ENCODE measurements around the gene TRIM62. TPM values are rescaled to one million over a fixed set of nuclear protein-coding genes. Genes with fewer than 3 reads are reported as not detected.

The TRIM62 gene
- total and polyA plus RNA-seq, 2 experiments from 2014 or later, result 2.9 to 18.9 TPM

DNA sequence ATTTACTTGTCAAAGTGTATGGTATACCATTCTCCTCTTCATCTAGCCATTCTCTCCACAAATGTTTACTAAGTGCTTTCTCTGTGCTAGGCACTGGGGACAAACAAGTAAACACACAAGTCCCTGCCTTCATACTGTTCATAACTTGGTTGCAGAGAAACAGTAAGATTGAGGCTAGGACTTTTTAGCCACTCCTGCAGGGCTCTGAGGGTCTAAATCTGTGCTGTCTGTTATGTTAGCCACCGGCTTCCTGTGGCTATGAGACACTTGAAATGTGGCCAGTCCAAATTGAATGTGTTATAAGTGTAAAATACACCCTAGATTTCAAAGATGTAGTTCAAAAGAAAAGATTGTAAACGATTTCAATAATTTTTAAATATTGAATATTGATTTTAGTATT is 50.7 kb downstream of the TRIM62 start:
- Histone ChIP-seq H3K27ac (ENCODE audit: low read depth) (no peak overlapping the region), H3K27me3 (ENCODE audit: insufficient read depth) (no peaks in the 10 kb centered on the region), H3K4me2 (no peak overlapping the region), H3K4me3 (no peak overlapping the region), H3K79me2 (replicated peaks; ENCODE audit: insufficient read depth) (no peaks in the 10 kb centered on the region), H3K4me1 (ENCODE audit: insufficient read depth) (peaks cover 23% of the 10 kb centered on the region), H3F3A (replicated peaks; ENCODE audit: low read depth) (no peaks in the 10 kb centered on the region; the same call in 1 of the 2 replicates), H4K20me1 (replicated peaks; ENCODE audit: insufficient read depth) (no peaks in the 10 kb centered on the region), H3K9me2 (ENCODE audit: insufficient read depth) (peaks cover 3% of the 10 kb centered on the region; the same call in 1 of the 2 replicates), H2AFZ (no peak overlapping the region), H3K36me3 (ENCODE audit: insufficient read depth) (no peaks in the 10 kb centered on the region)
- Mint-ChIP-seq H3K9me3 (no peaks in the 10 kb centered on the region), H3K36me3 (ENCODE audit: low read depth) (no peaks in the 10 kb centered on the region; the same call in 2 of the 3 replicates), H3K4me1 (peaks cover 13% of the 10 kb centered on the region), H3K27ac (no peak overlapping the region), H3K27me3 (ENCODE audit: insufficient read depth, low read depth, poor library complexity) (peaks cover 8% of the 10 kb centered on the region), H3K4me3 (no peak overlapping the region)
- ATAC-seq, result no peak
- no peak for DNase-seq (ENCODE audit: low spot score)
- TF ChIP-seq, protein P1, sequence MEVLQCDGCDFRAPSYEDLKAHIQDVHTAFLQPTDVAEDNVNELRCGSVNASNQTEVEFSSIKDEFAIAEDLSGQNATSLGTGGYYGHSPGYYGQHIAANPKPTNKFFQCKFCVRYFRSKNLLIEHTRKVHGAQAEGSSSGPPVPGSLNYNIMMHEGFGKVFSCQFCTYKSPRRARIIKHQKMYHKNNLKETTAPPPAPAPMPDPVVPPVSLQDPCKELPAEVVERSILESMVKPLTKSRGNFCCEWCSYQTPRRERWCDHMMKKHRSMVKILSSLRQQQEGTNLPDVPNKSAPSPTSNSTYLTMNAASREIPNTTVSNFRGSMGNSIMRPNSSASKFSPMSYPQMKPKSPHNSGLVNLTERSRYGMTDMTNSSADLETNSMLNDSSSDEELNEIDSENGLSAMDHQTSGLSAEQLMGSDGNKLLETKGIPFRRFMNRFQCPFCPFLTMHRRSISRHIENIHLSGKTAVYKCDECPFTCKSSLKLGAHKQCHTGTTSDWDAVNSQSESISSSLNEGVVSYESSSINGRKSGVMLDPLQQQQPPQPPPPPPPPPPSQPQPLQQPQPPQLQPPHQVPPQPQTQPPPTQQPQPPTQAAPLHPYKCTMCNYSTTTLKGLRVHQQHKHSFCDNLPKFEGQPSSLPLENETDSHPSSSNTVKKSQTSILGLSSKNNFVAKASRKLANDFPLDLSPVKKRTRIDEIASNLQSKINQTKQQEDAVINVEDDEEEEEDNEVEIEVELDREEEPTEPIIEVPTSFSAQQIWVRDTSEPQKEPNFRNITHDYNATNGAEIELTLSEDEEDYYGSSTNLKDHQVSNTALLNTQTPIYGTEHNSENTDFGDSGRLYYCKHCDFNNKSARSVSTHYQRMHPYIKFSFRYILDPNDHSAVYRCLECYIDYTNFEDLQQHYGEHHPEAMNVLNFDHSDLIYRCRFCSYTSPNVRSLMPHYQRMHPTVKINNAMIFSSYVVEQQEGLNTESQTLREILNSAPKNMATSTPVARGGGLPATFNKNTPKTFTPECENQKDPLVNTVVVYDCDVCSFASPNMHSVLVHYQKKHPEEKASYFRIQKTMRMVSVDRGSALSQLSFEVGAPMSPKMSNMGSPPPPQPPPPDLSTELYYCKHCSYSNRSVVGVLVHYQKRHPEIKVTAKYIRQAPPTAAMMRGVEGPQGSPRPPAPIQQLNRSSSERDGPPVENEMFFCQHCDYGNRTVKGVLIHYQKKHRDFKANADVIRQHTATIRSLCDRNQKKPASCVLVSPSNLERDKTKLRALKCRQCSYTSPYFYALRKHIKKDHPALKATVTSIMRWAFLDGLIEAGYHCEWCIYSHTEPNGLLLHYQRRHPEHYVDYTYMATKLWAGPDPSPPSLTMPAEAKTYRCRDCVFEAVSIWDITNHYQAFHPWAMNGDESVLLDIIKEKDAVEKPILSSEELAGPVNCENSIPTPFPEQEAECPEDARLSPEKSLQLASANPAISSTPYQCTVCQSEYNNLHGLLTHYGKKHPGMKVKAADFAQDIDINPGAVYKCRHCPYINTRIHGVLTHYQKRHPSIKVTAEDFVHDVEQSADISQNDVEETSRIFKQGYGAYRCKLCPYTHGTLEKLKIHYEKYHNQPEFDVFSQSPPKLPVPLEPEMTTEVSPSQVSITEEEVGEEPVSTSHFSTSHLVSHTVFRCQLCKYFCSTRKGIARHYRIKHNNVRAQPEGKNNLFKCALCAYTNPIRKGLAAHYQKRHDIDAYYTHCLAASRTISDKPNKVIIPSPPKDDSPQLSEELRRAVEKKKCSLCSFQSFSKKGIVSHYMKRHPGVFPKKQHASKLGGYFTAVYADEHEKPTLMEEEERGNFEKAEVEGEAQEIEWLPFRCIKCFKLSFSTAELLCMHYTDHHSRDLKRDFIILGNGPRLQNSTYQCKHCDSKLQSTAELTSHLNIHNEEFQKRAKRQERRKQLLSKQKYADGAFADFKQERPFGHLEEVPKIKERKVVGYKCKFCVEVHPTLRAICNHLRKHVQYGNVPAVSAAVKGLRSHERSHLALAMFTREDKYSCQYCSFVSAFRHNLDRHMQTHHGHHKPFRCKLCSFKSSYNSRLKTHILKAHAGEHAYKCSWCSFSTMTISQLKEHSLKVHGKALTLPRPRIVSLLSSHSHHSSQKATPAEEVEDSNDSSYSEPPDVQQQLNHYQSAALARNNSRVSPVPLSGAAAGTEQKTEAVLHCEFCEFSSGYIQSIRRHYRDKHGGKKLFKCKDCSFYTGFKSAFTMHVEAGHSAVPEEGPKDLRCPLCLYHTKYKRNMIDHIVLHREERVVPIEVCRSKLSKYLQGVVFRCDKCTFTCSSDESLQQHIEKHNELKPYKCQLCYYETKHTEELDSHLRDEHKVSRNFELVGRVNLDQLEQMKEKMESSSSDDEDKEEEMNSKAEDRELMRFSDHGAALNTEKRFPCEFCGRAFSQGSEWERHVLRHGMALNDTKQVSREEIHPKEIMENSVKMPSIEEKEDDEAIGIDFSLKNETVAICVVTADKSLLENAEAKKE (CRISPR knock-in tag; IDR thresholded peaks at IDR 0.05), result no peak
- no peak for TF ChIP-seq JUNB (IDR thresholded peaks at IDR 0.05; ENCODE audit: unreplicated experiment)
- TF ChIP-seq EZH2phosphoT487 (IDR thresholded peaks at IDR 0.05; ENCODE audit: unreplicated experiment), result no peak
- TF ChIP-seq STAT1 (IDR thresholded peaks at IDR 0.05; ENCODE audit: unreplicated experiment), result no peak
- TF ChIP-seq ZNF331 (CRISPR knock-in tag; IDR thresholded peaks at IDR 0.05; ENCODE audit: low read depth), result no peak
- TF ChIP-seq, protein P2, sequence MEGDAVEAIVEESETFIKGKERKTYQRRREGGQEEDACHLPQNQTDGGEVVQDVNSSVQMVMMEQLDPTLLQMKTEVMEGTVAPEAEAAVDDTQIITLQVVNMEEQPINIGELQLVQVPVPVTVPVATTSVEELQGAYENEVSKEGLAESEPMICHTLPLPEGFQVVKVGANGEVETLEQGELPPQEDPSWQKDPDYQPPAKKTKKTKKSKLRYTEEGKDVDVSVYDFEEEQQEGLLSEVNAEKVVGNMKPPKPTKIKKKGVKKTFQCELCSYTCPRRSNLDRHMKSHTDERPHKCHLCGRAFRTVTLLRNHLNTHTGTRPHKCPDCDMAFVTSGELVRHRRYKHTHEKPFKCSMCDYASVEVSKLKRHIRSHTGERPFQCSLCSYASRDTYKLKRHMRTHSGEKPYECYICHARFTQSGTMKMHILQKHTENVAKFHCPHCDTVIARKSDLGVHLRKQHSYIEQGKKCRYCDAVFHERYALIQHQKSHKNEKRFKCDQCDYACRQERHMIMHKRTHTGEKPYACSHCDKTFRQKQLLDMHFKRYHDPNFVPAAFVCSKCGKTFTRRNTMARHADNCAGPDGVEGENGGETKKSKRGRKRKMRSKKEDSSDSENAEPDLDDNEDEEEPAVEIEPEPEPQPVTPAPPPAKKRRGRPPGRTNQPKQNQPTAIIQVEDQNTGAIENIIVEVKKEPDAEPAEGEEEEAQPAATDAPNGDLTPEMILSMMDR (conservative IDR thresholded peaks at IDR 0.05; ENCODE audit: low read depth in 2 of 2), result no peak
- TF ChIP-seq NANOG (IDR thresholded peaks at IDR 0.05; ENCODE audit: borderline replicate concordance), result no peak
- TF ChIP-seq, protein P3, sequence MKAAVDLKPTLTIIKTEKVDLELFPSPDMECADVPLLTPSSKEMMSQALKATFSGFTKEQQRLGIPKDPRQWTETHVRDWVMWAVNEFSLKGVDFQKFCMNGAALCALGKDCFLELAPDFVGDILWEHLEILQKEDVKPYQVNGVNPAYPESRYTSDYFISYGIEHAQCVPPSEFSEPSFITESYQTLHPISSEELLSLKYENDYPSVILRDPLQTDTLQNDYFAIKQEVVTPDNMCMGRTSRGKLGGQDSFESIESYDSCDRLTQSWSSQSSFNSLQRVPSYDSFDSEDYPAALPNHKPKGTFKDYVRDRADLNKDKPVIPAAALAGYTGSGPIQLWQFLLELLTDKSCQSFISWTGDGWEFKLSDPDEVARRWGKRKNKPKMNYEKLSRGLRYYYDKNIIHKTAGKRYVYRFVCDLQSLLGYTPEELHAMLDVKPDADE (IDR thresholded peaks at IDR 0.05), result no peak
- TF ChIP-seq ZNF114 (CRISPR knock-in tag; IDR thresholded peaks at IDR 0.05), result no peak
- no peak for TF ChIP-seq POLR2AphosphoS5 (IDR thresholded peaks at IDR 0.05; ENCODE audit: low read depth)
- no peak for TF ChIP-seq CREB1 (CRISPR knock-in tag; IDR thresholded peaks at IDR 0.05; ENCODE audit: low read depth)
- no peak for TF ChIP-seq EZH2 (IDR thresholded peaks at IDR 0.05; ENCODE audit: low read depth, unreplicated experiment)
- TF ChIP-seq, protein P4, sequence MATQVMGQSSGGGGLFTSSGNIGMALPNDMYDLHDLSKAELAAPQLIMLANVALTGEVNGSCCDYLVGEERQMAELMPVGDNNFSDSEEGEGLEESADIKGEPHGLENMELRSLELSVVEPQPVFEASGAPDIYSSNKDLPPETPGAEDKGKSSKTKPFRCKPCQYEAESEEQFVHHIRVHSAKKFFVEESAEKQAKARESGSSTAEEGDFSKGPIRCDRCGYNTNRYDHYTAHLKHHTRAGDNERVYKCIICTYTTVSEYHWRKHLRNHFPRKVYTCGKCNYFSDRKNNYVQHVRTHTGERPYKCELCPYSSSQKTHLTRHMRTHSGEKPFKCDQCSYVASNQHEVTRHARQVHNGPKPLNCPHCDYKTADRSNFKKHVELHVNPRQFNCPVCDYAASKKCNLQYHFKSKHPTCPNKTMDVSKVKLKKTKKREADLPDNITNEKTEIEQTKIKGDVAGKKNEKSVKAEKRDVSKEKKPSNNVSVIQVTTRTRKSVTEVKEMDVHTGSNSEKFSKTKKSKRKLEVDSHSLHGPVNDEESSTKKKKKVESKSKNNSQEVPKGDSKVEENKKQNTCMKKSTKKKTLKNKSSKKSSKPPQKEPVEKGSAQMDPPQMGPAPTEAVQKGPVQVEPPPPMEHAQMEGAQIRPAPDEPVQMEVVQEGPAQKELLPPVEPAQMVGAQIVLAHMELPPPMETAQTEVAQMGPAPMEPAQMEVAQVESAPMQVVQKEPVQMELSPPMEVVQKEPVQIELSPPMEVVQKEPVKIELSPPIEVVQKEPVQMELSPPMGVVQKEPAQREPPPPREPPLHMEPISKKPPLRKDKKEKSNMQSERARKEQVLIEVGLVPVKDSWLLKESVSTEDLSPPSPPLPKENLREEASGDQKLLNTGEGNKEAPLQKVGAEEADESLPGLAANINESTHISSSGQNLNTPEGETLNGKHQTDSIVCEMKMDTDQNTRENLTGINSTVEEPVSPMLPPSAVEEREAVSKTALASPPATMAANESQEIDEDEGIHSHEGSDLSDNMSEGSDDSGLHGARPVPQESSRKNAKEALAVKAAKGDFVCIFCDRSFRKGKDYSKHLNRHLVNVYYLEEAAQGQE (IDR thresholded peaks at IDR 0.05; ENCODE audit: unreplicated experiment), result no peak

Data from GM23338 (cell line).